ENCODE results near the gene SEC14L2.
A peak's percentile ranks its signal among the peaks of the same experiment; 100 is the strongest.

Gene SEC14L2

GRCh38 chr22:30396871-30397655 is at the start of gene SEC14L2:
TSS of gene SEC14L2 (plus strand) at chr22:30397018. CDS start at chr22:30397117, 99 bp downstream.
- peak; percentile 53 to 64 for DNase-seq (ENCODE audit: low read depth in 2 of 2)

- no peak for DNase-seq (ENCODE audit: low read depth in 2 of 2)
Measured at GRCh38 chr22:30347255-30347892, 49.4 kb upstream of the SEC14L2 start.

GRCh38 chr22:30348404-30348803 is 48.4 kb upstream of the SEC14L2 start:
- DNase-seq (ENCODE audit: low read depth in 2 of 2) = no peak

- no peak for DNase-seq (ENCODE audit: low read depth in 2 of 2)
Measured at GRCh38 chr22:30348809-30349208, 48.0 kb upstream of the SEC14L2 start.

GRCh38 chr22:30351226-30351625 is 45.6 kb upstream of the SEC14L2 start:
- no peak for DNase-seq (ENCODE audit: low read depth in 2 of 2)

- DNase-seq (ENCODE audit: low read depth in 2 of 2) = no peak
Measured at GRCh38 chr22:30354644-30355043, 42.2 kb upstream of the SEC14L2 start.

- DNase-seq (ENCODE audit: low read depth in 2 of 2) = peak; percentile 74 to 82
Measured at GRCh38 chr22:30356449-30357235, 40.2 kb upstream of the SEC14L2 start, which contains the start of the genes CCDC157 and SF3A1. TSS of gene CCDC157 (plus strand) at chr22:30357007. CDS start at chr22:30366001, 8,994 bp downstream. TSS of gene SF3A1 (minus strand) at chr22:30356894. CDS start at chr22:30356792, 102 bp downstream.

- DNase-seq (ENCODE audit: low read depth in 2 of 2) = no peak
Measured at GRCh38 chr22:30357236-30357570, 39.6 kb upstream of the SEC14L2 start.

- no peak for DNase-seq (ENCODE audit: low read depth in 2 of 2)
Measured at GRCh38 chr22:30357650-30358215, 39.1 kb upstream of the SEC14L2 start.

GRCh38 chr22:30358541-30358940 is 38.3 kb upstream of the SEC14L2 start:
- no peak for DNase-seq (ENCODE audit: low read depth in 2 of 2)

- no peak for DNase-seq (ENCODE audit: low read depth in 2 of 2)
Measured at GRCh38 chr22:30361916-30362650, 34.7 kb upstream of the SEC14L2 start.

GRCh38 chr22:30362651-30363281 is 34.1 kb upstream of the SEC14L2 start:
- DNase-seq (ENCODE audit: low read depth in 2 of 2) = no peak

- DNase-seq (ENCODE audit: low read depth in 2 of 2) = no peak
Measured at GRCh38 chr22:30365891-30366290, 30.9 kb upstream of the SEC14L2 start.

- DNase-seq (ENCODE audit: low read depth in 2 of 2) = no peak
Measured at GRCh38 chr22:30368420-30368819, 28.4 kb upstream of the SEC14L2 start.

- DNase-seq (ENCODE audit: low read depth in 2 of 2) = no peak
Measured at GRCh38 chr22:30370641-30371230, 26.1 kb upstream of the SEC14L2 start.

GRCh38 chr22:30371321-30371720 is 25.5 kb upstream of the SEC14L2 start:
- no peak for DNase-seq (ENCODE audit: low read depth in 2 of 2)

GRCh38 chr22:30371981-30372380 is 24.8 kb upstream of the SEC14L2 start:
- no peak for DNase-seq (ENCODE audit: low read depth in 2 of 2)

- DNase-seq (ENCODE audit: low read depth in 2 of 2) = no peak
Measured at GRCh38 chr22:30372915-30373314, 23.9 kb upstream of the SEC14L2 start.

- DNase-seq (ENCODE audit: low read depth in 2 of 2) = no peak
Measured at GRCh38 chr22:30373331-30374325, 23.2 kb upstream of the SEC14L2 start.

Data from activated CD4-positive, alpha-beta T cell treated with anti-CD3 and anti-CD28 coated beads for 24 hours (primary cell).